OCI-LY1 (cell line): ENCODE measurements around the gene NCAM1.

ENCODE experiments used
- H2AFZ ChIP-seq: fragments of 200-600 bp; sonication (generic), shearing (Covaris generic); 2 replicates; pipeline ENCODE4 v1.6.0; 2014; ENCODE audit warnings: antibody characterized with exemption, mild to moderate bottlenecking, low read length
- H3F3A ChIP-seq: fragments of 200-600 bp; sonication (generic), shearing (Covaris generic); 2 replicates; pipeline ENCODE4 v1.6.0; 2014; ENCODE audit warnings: mild to moderate bottlenecking, antibody characterized with exemption, low read length, moderate library complexity; ENCODE audit not compliant: insufficient read depth
- H3K27ac ChIP-seq: fragments of 200-600 bp; sonication (generic); 2 replicates; pipeline ENCODE4 v1.5.1; 2014; ENCODE audit warnings: low read length, mixed run types, mild to moderate bottlenecking, low read depth; ENCODE audit not compliant: poor library complexity, severe bottlenecking
- H3K27me3 ChIP-seq: fragments of 200-600 bp; sonication (generic); 2 replicates; pipeline ENCODE4 v1.6.0; 2014; ENCODE audit warnings: antibody characterized with exemption, mild to moderate bottlenecking, low read length, moderate library complexity; ENCODE audit not compliant: insufficient read depth
- H3K36me3 ChIP-seq: fragments of 200-600 bp; sonication (generic); 2 replicates; pipeline ENCODE4 v1.6.1; 2014; ENCODE audit warnings: mild to moderate bottlenecking, antibody characterized with exemption, low read length, moderate library complexity, mixed read lengths; ENCODE audit not compliant: insufficient read depth
- H3K4me1 ChIP-seq: fragments of 200-600 bp; sonication (generic); 2 replicates; pipeline ENCODE4 v1.5.1; 2014; ENCODE audit warnings: mild to moderate bottlenecking, low read length, moderate library complexity; ENCODE audit not compliant: insufficient read depth, severe bottlenecking
- H3K4me2 ChIP-seq: fragments of 200-600 bp; sonication (generic), shearing (Covaris generic); 2 replicates; pipeline ENCODE4 v1.6.1; 2014; ENCODE audit warnings: low read length
- H3K4me3 ChIP-seq: fragments of 200-600 bp; sonication (generic); 2 replicates; pipeline ENCODE4 v1.5.1; 2014; ENCODE audit warnings: low read length, low read depth, mild to moderate bottlenecking, mixed read lengths; ENCODE audit not compliant: poor library complexity, severe bottlenecking
- H3K79me2 ChIP-seq: fragments of 200-600 bp; shearing (Covaris generic); 2 replicates; pipeline ENCODE4 v1.6.1; 2016; ENCODE audit warnings: mixed run types, low read length, mixed read lengths; ENCODE audit not compliant: insufficient read depth
- H3K9ac ChIP-seq: fragments of 200-600 bp; sonication (generic), shearing (Covaris generic); 2 replicates; pipeline ENCODE4 v1.6.1; 2014; ENCODE audit warnings: mild to moderate bottlenecking, low read length, mixed read lengths
- H3K9me2 ChIP-seq: fragments of 200-600 bp; sonication (generic), shearing (Covaris generic); 2 replicates; pipeline ENCODE4 v1.6.1; 2014; ENCODE audit warnings: low read depth, mild to moderate bottlenecking, low read length, mixed read lengths
- H3K9me3 ChIP-seq: fragments of 200-600 bp; shearing (Covaris generic); 2 replicates; pipeline ENCODE4 v1.6.1; 2014; ENCODE audit warnings: low read length, mixed read lengths
- H4K20me1 ChIP-seq: fragments of 200-600 bp; sonication (generic), shearing (Covaris generic); 2 replicates; pipeline ENCODE4 v1.6.0; 2016; ENCODE audit warnings: mild to moderate bottlenecking, low read length; ENCODE audit not compliant: insufficient read depth
- CTCF ChIP-seq: fragments of 200-600 bp; sonication (generic), shearing (Covaris generic); IDR thresholded peaks from 2 replicates; pipeline ENCODE4 v1.5.1; 2017; ENCODE audit warnings: mild to moderate bottlenecking, antibody characterized with exemption, low read length, moderate library complexity, mixed read lengths
- EZH2 ChIP-seq: fragments of 200-600 bp; sonication (generic), shearing (Covaris generic); IDR thresholded peaks from 2 replicates; pipeline ENCODE4 v1.8.0; 2017; ENCODE audit warnings: borderline replicate concordance, mixed run types, mild to moderate bottlenecking, antibody characterized with exemption, low read length, moderate library complexity, mixed read lengths

Gene NCAM1

DNA sequence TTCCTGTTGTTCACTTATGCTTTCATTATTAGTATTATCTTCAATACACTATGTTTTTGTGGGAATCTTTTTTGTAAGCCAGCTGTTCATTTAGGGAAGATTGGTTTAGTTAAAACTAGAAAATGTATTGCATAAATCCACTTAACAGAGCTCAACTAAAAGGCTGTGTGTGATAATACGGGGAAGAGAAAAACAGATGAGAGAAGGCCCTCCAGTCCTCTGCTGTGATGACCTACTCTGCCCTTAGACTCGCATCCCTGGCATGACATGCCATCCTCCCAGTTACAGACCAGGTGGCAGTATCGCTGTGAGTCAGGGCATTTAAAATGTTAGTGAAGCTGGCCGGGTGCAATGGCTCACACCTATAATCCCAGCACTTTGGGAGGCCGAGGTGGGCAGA lies 179.8 kb downstream of the NCAM1 start:
- no peak overlapping the region for H3K4me3 ChIP-seq

GRCh38 chr11:113142508-113142907 lies 181.3 kb downstream of the NCAM1 start:
- H3K27me3 ChIP-seq: no peaks in the 10 kb centered on the region
- H3K27ac ChIP-seq: no peak overlapping the region

More for the DNA sequence above, 179.8 kb downstream of the NCAM1 start:
- no peaks in the 10 kb centered on the region for H3K36me3 ChIP-seq
- no peak overlapping the region for H3K27ac ChIP-seq
- H3F3A ChIP-seq: no peaks in the 10 kb centered on the region
- H3K4me1 ChIP-seq: no peaks in the 10 kb centered on the region
- H3K9ac ChIP-seq: no peak overlapping the region
- no peaks in the 10 kb centered on the region for H3K79me2 ChIP-seq
- H3K4me2 ChIP-seq: no peak overlapping the region
- no peaks in the 10 kb centered on the region for H3K9me3 ChIP-seq
- TF ChIP-seq CTCF (no peak), EZH2 (no peak)
- H3K27me3 ChIP-seq: peaks cover 3% of the 10 kb centered on the region; the same call in 1 of the 2 replicates
- H2AFZ ChIP-seq: no peak overlapping the region
- H3K9me2 ChIP-seq: no peaks in the 10 kb centered on the region
- H4K20me1 ChIP-seq: no peaks in the 10 kb centered on the region

GRCh38 chr11:113147249-113147648 lies 186.0 kb downstream of the NCAM1 start:
- no peaks in the 10 kb centered on the region for H3K4me1 ChIP-seq
- no peaks in the 10 kb centered on the region for H3K36me3 ChIP-seq
- no peak overlapping the region for H3K27ac ChIP-seq
- no peak overlapping the region for H2AFZ ChIP-seq
- H3K27me3 ChIP-seq: no peaks in the 10 kb centered on the region
- no peaks in the 10 kb centered on the region for H3K79me2 ChIP-seq
- no peak overlapping the region for H3K9ac ChIP-seq
- H4K20me1 ChIP-seq: no peaks in the 10 kb centered on the region
- TF ChIP-seq EZH2 (no peak), CTCF (no peak)
- H3K4me2 ChIP-seq: no peak overlapping the region
- no peaks in the 10 kb centered on the region for H3K9me3 ChIP-seq
- no peaks in the 10 kb centered on the region for H3K9me2 ChIP-seq
- H3F3A ChIP-seq: no peaks in the 10 kb centered on the region
- no peak overlapping the region for H3K4me3 ChIP-seq

More at GRCh38 chr11:113142508-113142907, 181.3 kb downstream of the NCAM1 start:
- no peaks in the 10 kb centered on the region for H3K9me3 ChIP-seq
- no peaks in the 10 kb centered on the region for H3K36me3 ChIP-seq
- no peak for TF ChIP-seq EZH2
- no peak for TF ChIP-seq CTCF
- no peak overlapping the region for H2AFZ ChIP-seq
- no peak overlapping the region for H3K4me3 ChIP-seq
- H3F3A ChIP-seq: no peaks in the 10 kb centered on the region
- no peak overlapping the region for H3K4me2 ChIP-seq
- H3K79me2 ChIP-seq: no peaks in the 10 kb centered on the region
- no peaks in the 10 kb centered on the region for H3K9me2 ChIP-seq
- no peaks in the 10 kb centered on the region for H3K4me1 ChIP-seq
- no peaks in the 10 kb centered on the region for H4K20me1 ChIP-seq
- H3K9ac ChIP-seq: no peak overlapping the region
